Fibroblast of gingiva (primary cell): ENCODE results near the gene ATP6V0B.

Source experiments
- DNase-seq: peaks from one replicate; pipeline ENCODE4 v3.0.0-alpha.2; 2011; ENCODE audit warnings: low read depth

The ATP6V0B gene

GRCh38 chr1:43974443-43975248, at the start of gene ATP6V0B:
ATP6V0B (plus strand) TSS chr1:43974960; CDS start chr1:43975041, 81 bp downstream.
- DNase-seq = peak; percentile 91

- no peak for DNase-seq
These were observed 48.9 kb upstream of the ATP6V0B start for GRCh38 chr1:43925846-43926245.

GRCh38 chr1:43930168-43930948, 44.4 kb upstream of the ATP6V0B start:
- DNase-seq = no peak

- DNase-seq = no peak
These were observed 43.8 kb upstream of the ATP6V0B start for GRCh38 chr1:43930949-43931275.

GRCh38 chr1:43931711-43932660, 42.8 kb upstream of the ATP6V0B start:
- DNase-seq = no peak

- DNase-seq = peak; percentile 17
These were observed 41.9 kb upstream of the ATP6V0B start for GRCh38 chr1:43932786-43933385.

- DNase-seq = no peak
These were observed 41.2 kb upstream of the ATP6V0B start, which contains the start of gene ARTN for GRCh38 chr1:43933386-43934100. ARTN (plus strand) TSS chr1:43933801; CDS start chr1:43935657, 1,856 bp downstream.

GRCh38 chr1:43934101-43934985, 40.4 kb upstream of the ATP6V0B start:
- DNase-seq = peak; percentile 36

GRCh38 chr1:43934986-43935324, 39.8 kb upstream of the ATP6V0B start:
- no peak for DNase-seq

- no peak for DNase-seq
These were observed 38.9 kb upstream of the ATP6V0B start for GRCh38 chr1:43935711-43936427.

GRCh38 chr1:43936431-43937151, 38.2 kb upstream of the ATP6V0B start:
- DNase-seq = peak; percentile 26

- DNase-seq = no peak
These were observed 37.4 kb upstream of the ATP6V0B start for GRCh38 chr1:43937179-43937865.

- DNase-seq = no peak
These were observed 36.4 kb upstream of the ATP6V0B start for GRCh38 chr1:43938383-43938782.

- DNase-seq = no peak
These were observed 35.7 kb upstream of the ATP6V0B start for GRCh38 chr1:43938892-43939587.

GRCh38 chr1:43942411-43942810, 32.3 kb upstream of the ATP6V0B start:
- no peak for DNase-seq

- DNase-seq = no peak
These were observed 29.9 kb upstream of the ATP6V0B start for GRCh38 chr1:43944860-43945259.

- no peak for DNase-seq
These were observed 29.0 kb upstream of the ATP6V0B start for GRCh38 chr1:43945674-43946235.
